ENCODE results near the gene LMBRD1. TPM values are rescaled to one million over a fixed set of nuclear protein-coding genes. Genes with fewer than 3 reads are reported as not detected.
"Not testable (repeated sequence)": the region's sequence is repeated elsewhere in the genome, so short reads cannot be mapped to it uniquely, and the experiment has no call there.

Gene LMBRD1
- polyA plus RNA-seq, 5 donors: 53.6 to 86.1 (median 74.2) TPM

GRCh38 chr6:69758214-69758613 is 38.6 kb downstream of the LMBRD1 start:
- no peak for DNase-seq

GRCh38 chr6:69756907-69757306 is 39.9 kb downstream of the LMBRD1 start:
- no peak for DNase-seq

GRCh38 chr6:69756366-69756765 is 40.4 kb downstream of the LMBRD1 start:
- no peak for DNase-seq

- DNase-seq: no peak
Measured at GRCh38 chr6:69735027-69735426, 61.8 kb downstream of the LMBRD1 start.

GRCh38 chr6:69732640-69733039 is 64.2 kb downstream of the LMBRD1 start:
- peak; percentile 10 to 14 for DNase-seq

GRCh38 chr6:69732045-69732444 is 64.8 kb downstream of the LMBRD1 start:
- no peak for DNase-seq

- no peak for DNase-seq
Measured at GRCh38 chr6:69729870-69730449, 66.8 kb downstream of the LMBRD1 start.

GRCh38 chr6:69722683-69723082 is 74.1 kb downstream of the LMBRD1 start:
- DNase-seq: no peak

GRCh38 chr6:69719602-69720193 is 77.1 kb downstream of the LMBRD1 start:
- DNase-seq: no peak

- DNase-seq: no peak
Measured at GRCh38 chr6:69706724-69707123, 90.1 kb downstream of the LMBRD1 start.

GRCh38 chr6:69705954-69706353 is 90.9 kb downstream of the LMBRD1 start:
- no peak for DNase-seq

GRCh38 chr6:69704916-69705315 is 91.9 kb downstream of the LMBRD1 start:
- no peak for DNase-seq

- DNase-seq: no peak
Measured at GRCh38 chr6:69699655-69700054, 97.2 kb downstream of the LMBRD1 start.

GRCh38 chr6:69696273-69696672 is 100.5 kb downstream of the LMBRD1 start:
- no peak for DNase-seq

GRCh38 chr6:69693762-69694161 is 103.0 kb downstream of the LMBRD1 start:
- DNase-seq: no peak

- DNase-seq: no peak
Measured at GRCh38 chr6:69690986-69691385, 105.8 kb downstream of the LMBRD1 start.

GRCh38 chr6:69680302-69680701 is 116.5 kb downstream of the LMBRD1 start:
- DNase-seq: no peak

- DNase-seq: no peak
Measured at GRCh38 chr6:69673298-69673697, 123.5 kb downstream of the LMBRD1 start.

- no peak for DNase-seq
Measured at GRCh38 chr6:69668916-69669315, 127.9 kb downstream of the LMBRD1 start.

GRCh38 chr6:69666779-69667178 is 130.0 kb downstream of the LMBRD1 start:
- not testable (repeated sequence) for DNase-seq

GRCh38 chr6:69665437-69665836 is 131.4 kb downstream of the LMBRD1 start:
- no peak for DNase-seq

- no peak for DNase-seq
Measured at GRCh38 chr6:69664551-69664950, 132.3 kb downstream of the LMBRD1 start.

GRCh38 chr6:69663215-69663614 is 133.6 kb downstream of the LMBRD1 start:
- no peak for DNase-seq

GRCh38 chr6:69650703-69651102 is 146.1 kb downstream of the LMBRD1 start:
- DNase-seq: no peak

All from right lung (tissue), 5 donors.